Body of pancreas (tissue), 4 donors: ENCODE measurements around the gene SBNO2.

Experiments
- POLR2A ChIP-seq, 3 donors: fragments of 450-650 bp; IDR thresholded peaks; one replicate each; pipeline ENCODE4 v1.6.1; 2016; ENCODE audit warnings: antibody characterized with exemption in 3 of 3, mild to moderate bottlenecking in 2 of 3
- TF ChIP-seq, protein P1 (sequence below), 7 experiments: fragments of 450-650 bp in 4 of 7; fragments of 200-600 bp in 3 of 7; sonication (generic) in 3 of 7; IDR thresholded peaks; one replicate each; pipeline ENCODE4 v1.5.1; 2016 to 2019; ENCODE audit warnings: antibody characterized with exemption in 7 of 7

DNA sequence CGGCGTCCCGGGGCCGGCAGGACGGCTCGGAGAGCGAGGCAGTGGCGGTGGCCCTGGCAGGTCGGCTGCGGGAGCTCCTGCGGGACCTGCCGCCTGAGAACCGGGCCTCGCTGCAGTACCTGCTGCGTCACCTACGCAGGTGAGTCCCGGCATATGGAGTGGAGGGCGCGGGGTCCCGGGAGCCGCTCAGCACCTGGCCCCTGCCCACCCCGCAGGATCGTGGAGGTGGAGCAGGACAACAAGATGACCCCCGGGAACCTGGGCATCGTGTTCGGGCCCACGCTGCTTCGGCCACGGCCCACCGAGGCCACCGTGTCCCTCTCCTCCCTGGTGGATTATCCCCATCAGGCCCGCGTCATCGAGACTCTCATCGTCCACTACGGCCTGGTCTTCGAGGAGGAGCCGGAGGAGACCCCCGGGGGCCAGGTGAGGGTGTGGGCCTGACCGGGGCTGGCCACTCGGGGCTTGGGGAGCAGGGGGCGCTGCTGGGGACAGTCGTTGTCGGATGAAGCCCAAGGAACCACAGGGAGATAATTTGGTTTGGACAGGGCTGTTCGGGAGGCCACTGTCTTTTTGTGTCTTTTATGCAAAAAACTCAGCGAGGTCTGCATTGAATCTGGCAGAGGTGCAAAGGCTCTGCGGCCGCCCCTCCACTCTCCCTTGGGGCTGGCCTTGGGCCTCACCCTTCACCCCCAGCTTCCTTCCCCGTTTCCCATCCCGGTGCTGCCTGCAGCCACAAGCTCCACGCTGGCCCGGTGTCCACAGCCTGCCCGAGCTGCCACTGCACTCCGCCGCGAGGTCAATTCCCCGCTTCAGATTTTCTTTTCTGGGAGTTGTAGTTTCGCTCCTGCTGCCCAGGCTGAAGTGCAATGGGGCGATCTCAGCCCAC, 90.9 kb downstream of the SBNO2 start:
- TF ChIP-seq, protein P1, sequence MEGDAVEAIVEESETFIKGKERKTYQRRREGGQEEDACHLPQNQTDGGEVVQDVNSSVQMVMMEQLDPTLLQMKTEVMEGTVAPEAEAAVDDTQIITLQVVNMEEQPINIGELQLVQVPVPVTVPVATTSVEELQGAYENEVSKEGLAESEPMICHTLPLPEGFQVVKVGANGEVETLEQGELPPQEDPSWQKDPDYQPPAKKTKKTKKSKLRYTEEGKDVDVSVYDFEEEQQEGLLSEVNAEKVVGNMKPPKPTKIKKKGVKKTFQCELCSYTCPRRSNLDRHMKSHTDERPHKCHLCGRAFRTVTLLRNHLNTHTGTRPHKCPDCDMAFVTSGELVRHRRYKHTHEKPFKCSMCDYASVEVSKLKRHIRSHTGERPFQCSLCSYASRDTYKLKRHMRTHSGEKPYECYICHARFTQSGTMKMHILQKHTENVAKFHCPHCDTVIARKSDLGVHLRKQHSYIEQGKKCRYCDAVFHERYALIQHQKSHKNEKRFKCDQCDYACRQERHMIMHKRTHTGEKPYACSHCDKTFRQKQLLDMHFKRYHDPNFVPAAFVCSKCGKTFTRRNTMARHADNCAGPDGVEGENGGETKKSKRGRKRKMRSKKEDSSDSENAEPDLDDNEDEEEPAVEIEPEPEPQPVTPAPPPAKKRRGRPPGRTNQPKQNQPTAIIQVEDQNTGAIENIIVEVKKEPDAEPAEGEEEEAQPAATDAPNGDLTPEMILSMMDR (IDR thresholded peaks at IDR 0.05), result no peak
- no peak for TF ChIP-seq POLR2A (IDR thresholded peaks at IDR 0.05)
